Urinary bladder (tissue), 4 donors: ENCODE measurements around the gene ZNF740. TPM values are rescaled to one million over a fixed set of nuclear protein-coding genes. Genes with fewer than 3 reads are reported as not detected.

Experiments used
- DNase-seq: peaks from one replicate; pipeline ENCODE4 v3.0.0-alpha.2; 2015; ENCODE audit errors: extremely low spot score
- H3K27ac ChIP-seq: one replicate; pipeline ENCODE4 v1.5.1; 2013; ENCODE audit warnings: low read depth, mild to moderate bottlenecking, moderate library complexity
- H3K36me3 ChIP-seq: one replicate; pipeline ENCODE4 v1.6.1; 2013; ENCODE audit warnings: mild to moderate bottlenecking, moderate library complexity; ENCODE audit not compliant: insufficient read depth
- H3K4me1 ChIP-seq: one replicate; pipeline ENCODE4 v1.6.1; 2013; ENCODE audit warnings: mild to moderate bottlenecking, moderate library complexity; ENCODE audit not compliant: insufficient read depth
- H3K4me3 ChIP-seq: one replicate; pipeline ENCODE4 v1.5.1; 2013; ENCODE audit warnings: low read depth, low read length
- WGBS: extraction: QIAGEN DNeasy Blood & Tissue Kit; methylation state at CpG from one replicate; pipeline ENCODE4 v1.1.7; 2013; 5-methylcytosine and 5-hydroxymethylcytosine counted together
- polyA plus RNA-seq: library from polyadenylated mRNA; stranded (reverse); fragments of 200-250 nt; gene quantifications from one replicate; pipeline ENCODE4 v1.2.3, GENCODE V29; 2013
- total RNA-seq: library from RNA; depleted of rRNA; stranded (reverse); fragments of >200 nt; gene quantifications from one replicate; pipeline ENCODE4 v1.2.3, GENCODE V29; 2014
- donor health status: healthy with polysubstance abuse.
- donor health status: healthy.

Gene ZNF740, protein sequence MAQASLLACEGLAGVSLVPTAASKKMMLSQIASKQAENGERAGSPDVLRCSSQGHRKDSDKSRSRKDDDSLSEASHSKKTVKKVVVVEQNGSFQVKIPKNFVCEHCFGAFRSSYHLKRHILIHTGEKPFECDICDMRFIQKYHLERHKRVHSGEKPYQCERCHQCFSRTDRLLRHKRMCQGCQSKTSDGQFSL
- total RNA-seq = 22.9 TPM
- polyA plus RNA-seq = 13.5 TPM

DNA sequence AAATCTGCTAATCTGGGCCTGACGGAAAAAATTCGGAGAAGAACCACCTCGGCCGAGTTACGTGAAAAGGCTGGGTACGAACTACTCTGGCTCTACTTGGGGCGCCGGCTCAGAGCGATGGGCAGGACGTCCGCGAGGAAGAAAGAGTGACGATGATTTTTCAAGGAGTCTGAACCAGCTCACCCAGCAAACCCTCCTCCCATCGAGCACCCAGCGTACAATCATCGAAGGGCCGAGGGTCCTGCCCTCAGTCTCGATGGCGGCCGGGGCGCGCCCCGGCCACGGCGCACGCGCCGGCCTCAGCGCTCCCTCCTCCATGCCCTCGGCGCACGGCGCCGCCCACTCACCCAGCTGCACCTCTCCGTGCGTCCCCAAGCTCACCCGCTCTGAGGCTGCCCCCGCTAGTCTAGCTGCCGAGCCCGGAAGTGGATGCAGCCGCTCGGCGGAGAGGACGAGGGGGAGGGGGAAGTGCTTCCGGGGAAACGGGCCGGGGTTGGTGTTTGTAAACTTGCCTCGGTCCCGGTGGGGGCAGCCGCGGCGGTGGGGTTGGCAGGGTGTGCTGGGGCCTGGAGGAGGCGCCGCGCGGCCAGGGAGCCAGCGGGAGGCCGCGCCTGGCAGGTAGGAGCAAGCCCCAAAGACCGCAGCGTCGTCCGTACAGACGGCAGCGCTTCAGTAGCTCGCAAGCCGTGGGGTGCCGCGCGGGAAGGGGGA lies at the start of gene ZNF740, which contains the start of gene CSAD:
ZNF740 (plus strand) TSS at position 503 of the 711 bp plus-strand sequence. CDS start 1,262 bp downstream, outside the sequence.
CSAD (minus strand) TSS at position 706 of the 711 bp plus-strand sequence. CDS start 7,455 bp downstream, outside the sequence.
- H3K36me3 ChIP-seq = no peaks in the 10 kb centered on the region
- DNase-seq = peak; percentile 94
- WGBS = under 1% methylated on average over 70 of the region's 70 CpGs
- no peaks in the 10 kb centered on the region for H3K4me1 ChIP-seq
- H3K4me3 ChIP-seq = peak within 1 kb of the TSS; percentile 66
- peak within 1 kb of the TSS; percentile 93 for H3K27ac ChIP-seq

DNA sequence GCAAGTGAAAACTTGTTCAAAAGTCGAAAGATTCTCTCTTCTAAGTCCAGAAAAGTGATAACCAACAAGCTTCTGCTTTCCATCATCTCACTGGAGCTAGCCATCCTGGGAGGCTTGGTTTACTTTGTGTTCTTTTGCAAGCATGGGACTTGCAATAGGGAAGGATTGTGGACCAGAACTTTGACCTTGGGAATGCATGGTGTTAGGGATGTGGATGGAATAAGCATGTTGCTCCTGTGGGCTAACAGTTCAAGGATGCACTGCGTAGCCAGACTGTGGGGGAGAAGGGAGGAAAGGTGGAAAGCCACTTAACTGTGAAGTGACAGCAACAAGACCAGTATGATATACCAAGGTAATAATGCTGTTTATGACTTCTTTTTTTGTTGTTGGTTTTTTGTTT lies 48.7 kb upstream of the ZNF740 start:
- no peak for DNase-seq
- 84% methylated on average over 2 of the region's 2 CpGs for WGBS
- no peaks in the 10 kb centered on the region for H3K4me1 ChIP-seq

DNA sequence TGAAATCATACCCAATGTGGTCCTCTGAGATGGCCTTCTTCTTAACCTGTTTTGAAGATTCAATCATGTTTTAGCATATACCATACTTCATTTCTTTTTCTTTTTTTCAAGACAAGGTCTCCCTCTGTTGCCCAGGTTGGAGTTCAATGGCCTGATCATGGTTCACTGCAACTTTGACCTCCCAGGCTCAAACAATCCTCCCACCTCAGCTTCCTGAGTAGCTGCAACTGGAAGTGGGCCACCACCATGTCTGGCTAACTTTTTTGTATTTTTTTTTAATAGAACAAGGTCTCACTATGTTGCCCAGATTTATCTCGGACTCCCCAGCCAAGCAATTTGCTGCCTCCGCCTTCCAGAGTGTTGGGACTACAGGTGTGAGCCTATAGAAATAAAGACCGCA lies 46.8 kb upstream of the ZNF740 start:
- DNase-seq = no peak
- no peak overlapping the region for H3K4me3 ChIP-seq
- WGBS = 93% methylated on average over 3 of the region's 3 CpGs

More for the DNA sequence above, 48.7 kb upstream of the ZNF740 start:
- Histone ChIP-seq H3K36me3 (no peaks in the 10 kb centered on the region), H3K4me3 (no peak overlapping the region), H3K27ac (no peak overlapping the region)

DNA sequence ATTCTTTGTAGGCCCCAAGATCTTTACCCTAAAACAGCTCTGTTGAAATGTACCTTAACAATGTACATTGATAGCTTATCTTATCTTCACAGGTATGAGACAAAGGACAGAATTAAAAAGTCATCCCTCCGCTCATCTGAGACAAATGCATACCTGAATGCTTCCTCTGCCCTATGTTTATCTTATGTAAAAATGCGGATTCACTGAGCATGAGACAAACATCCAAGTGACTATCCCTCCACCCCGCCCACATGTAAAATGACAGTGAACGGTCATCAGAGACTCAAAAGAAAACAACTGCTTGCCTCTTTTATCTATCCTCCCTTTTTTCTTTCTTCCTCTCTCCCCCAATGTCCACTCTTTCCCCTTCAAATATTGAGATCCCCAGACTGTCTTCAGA lies 37.2 kb upstream of the ZNF740 start:
- no peak overlapping the region for H3K27ac ChIP-seq
- no peaks in the 10 kb centered on the region for H3K36me3 ChIP-seq
- H3K4me1 ChIP-seq = no peaks in the 10 kb centered on the region
- no peak overlapping the region for H3K4me3 ChIP-seq
- DNase-seq = no peak
- WGBS = 66% methylated on average over 4 of the region's 4 CpGs

More for the DNA sequence above, 46.8 kb upstream of the ZNF740 start:
- no peak overlapping the region for H3K27ac ChIP-seq
- H3K4me1 ChIP-seq = no peaks in the 10 kb centered on the region
- H3K36me3 ChIP-seq = no peaks in the 10 kb centered on the region

DNA sequence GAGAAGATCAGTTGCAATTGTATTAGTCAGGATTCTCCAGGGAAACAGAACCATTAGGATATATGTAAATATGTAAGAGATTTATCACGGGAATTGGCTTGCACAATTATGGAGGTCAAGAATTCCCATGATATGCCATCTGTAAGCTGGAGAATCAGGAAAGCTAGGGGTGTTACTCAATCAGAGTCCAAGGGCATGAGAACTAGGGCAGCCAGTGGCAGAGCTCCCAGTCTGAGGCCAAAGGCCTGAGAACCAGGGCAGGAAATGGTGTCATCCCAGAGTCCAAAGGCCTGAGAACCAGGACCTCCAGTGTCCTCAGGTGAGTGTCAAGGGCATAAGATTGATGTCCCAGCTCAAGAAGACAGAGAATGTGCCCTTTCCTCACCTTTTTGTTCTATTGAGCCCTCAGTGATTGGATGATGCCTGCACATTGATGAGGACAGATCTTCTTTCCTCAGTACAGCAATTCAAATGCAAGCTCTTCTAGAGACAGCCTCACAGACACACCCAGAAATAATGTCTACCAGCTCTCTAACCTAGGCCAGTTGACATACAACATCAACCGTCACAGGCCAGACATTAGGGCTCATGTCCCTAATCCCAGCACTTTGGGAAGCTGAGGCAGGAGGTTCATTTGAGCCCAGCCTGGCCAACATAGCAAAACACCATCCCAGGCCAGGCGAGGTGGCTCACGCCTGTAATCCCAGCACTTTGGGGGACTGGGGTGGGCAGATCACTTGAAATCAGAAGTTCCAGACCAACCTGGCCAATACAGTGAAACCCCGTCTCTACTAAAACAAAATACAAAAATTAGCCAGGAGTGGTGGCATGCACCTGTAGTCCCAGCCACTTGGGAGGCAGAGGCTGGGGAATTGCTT lies 34.9 kb upstream of the ZNF740 start:
- 90% methylated on average over 5 of the region's 5 CpGs for WGBS
- DNase-seq = no peak
- H3K27ac ChIP-seq = no peak overlapping the region

DNA sequence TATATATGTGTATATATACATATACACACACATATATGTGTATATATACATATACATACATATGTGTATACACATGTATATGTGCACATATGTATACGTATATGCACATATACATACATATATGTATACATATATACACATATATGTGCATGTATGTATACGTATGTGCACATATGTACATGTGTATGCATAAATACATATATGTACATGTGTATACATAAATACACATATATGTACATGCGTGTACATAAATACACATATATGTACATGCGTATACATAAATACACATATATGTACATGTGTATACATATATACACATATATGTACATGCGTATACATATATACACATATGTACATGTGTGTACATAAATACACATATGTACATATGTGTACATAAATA lies 33.3 kb upstream of the ZNF740 start:
- no peaks in the 10 kb centered on the region for H3K36me3 ChIP-seq
- WGBS = 91% methylated on average over 5 of the region's 5 CpGs
- H3K4me1 ChIP-seq = no peaks in the 10 kb centered on the region
- H3K27ac ChIP-seq = no peak overlapping the region
- H3K4me3 ChIP-seq = no peak overlapping the region
- DNase-seq = no peak

More for the DNA sequence above, 34.9 kb upstream of the ZNF740 start:
- Histone ChIP-seq H3K36me3 (no peaks in the 10 kb centered on the region), H3K4me3 (no peak overlapping the region), H3K4me1 (no peaks in the 10 kb centered on the region)

DNA sequence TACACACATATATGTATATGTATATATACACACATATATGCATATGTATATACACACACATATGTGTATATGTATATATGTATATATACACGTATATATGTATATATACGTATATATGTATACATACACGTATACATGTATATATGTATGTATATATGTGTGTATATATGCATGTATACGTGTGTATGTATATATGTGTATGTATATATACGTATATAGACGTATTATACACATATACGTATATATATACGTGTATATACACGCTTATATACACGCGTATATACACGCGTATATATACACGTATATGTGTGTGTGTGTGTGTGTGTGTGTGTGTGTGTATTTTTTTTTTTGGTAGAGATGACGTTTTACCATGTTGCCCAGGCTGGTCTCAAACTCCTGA lies 32.9 kb upstream of the ZNF740 start:
- Histone ChIP-seq H3K4me1 (no peaks in the 10 kb centered on the region), H3K36me3 (no peaks in the 10 kb centered on the region), H3K4me3 (no peak overlapping the region), H3K27ac (no peak overlapping the region)
- DNase-seq = no peak
- 92% methylated on average over 15 of the region's 15 CpGs for WGBS

DNA sequence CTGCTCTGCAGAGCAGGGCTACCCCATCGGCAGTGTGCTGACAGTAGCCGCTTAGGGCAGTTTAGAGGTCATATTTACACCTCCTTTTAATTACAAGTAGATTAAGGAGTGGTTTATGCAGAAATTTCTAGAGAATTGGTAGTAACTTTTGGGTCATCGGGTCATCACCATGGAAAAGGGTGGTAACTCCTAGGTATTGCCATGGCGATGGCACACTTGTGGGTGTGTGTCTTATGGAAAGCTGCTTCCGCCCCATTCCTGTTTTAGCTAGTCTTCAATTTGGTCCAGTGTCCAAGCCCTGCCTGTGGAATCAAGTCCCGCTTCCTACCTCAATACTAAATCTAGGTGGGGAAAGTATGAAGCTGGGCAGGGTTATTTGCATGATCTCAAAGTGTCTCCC lies 29.5 kb upstream of the ZNF740 start:
- WGBS = 85% methylated on average over 6 of the region's 6 CpGs
- no peak for DNase-seq
- Histone ChIP-seq H3K27ac (no peak overlapping the region), H3K36me3 (no peaks in the 10 kb centered on the region), H3K4me1 (no peaks in the 10 kb centered on the region), H3K4me3 (no peak overlapping the region)

DNA sequence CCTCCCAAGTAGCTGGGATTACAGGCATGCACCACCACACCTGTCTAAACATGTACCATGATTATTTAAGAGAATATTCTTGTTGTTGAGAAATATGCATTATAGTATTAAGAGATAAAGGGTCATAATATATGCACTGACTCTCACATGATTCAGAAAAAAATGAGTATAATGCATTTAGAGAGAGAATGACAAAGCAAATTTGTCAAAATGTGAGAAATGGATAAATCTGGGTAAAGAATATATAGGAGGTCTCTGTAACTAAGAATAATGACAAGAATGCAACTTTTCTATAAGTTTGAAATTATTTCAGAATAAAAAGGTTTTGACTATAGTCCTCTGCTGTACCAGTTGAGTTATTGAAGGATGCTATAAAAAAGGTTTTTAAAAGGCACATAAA lies 28.1 kb upstream of the ZNF740 start:
- H3K4me1 ChIP-seq = no peaks in the 10 kb centered on the region
- H3K27ac ChIP-seq = no peak overlapping the region
- H3K36me3 ChIP-seq = no peaks in the 10 kb centered on the region
- no peak for DNase-seq
- no peak overlapping the region for H3K4me3 ChIP-seq

DNA sequence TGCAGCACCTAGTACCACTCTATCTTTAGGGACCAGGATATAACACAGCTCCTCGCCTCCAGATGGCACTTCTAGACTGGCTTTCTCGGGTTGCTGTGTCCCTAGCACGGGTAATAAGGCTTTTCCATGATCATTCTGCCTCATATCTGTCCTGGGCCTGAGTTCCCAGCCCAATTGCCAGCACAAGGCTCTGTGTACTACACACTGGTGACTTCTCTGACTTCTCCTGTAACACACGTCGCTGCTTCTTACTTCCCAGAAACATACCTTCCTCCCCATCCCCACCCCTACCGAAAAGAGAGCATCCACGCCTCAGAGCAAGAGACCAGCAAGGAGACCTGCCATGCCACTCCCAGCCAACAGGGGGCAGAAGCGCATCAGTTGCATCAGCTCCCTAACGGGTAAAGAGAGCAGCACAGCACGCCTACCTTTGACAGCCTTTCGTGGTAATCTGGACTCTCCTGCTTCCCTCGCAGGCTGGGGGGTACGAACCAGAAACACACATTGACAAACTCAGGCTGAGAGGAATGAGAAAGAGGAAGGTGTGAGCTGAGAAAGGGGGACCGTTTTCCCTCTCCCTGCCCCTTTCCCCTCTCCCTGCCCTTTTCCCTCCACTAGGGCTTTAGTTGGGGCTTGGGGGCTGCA lies 21.2 kb upstream of the ZNF740 start:
- H3K36me3 ChIP-seq = no peaks in the 10 kb centered on the region
- H3K4me1 ChIP-seq = no peaks in the 10 kb centered on the region
- 11% methylated on average over 14 of the region's 14 CpGs for WGBS
- no peak overlapping the region for H3K4me3 ChIP-seq
- DNase-seq = no peak
- no peak overlapping the region for H3K27ac ChIP-seq

DNA sequence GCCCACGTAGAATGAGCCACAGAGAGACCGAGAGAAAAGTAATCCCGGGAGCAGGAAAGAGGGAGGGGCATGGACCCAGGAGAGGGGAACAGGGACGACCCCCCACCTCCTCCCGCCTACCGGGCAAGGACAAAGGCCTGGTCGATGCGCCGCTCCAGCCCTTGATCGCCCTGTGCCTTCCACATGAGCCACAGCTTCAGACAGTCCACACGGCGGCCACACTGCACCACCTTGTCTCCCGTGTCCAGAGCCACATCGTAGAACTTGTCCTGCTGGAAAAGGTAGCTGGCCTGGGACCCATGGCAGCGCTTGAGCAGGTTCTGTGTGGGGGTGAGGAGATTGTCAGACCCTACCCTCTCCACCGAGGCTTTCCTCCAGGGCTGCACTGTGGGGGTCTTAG lies 20.5 kb upstream of the ZNF740 start:
- Histone ChIP-seq H3K4me3 (no peak overlapping the region), H3K27ac (no peak overlapping the region), H3K36me3 (no peaks in the 10 kb centered on the region), H3K4me1 (no peaks in the 10 kb centered on the region)
- DNase-seq = no peak
- WGBS = 85% methylated on average over 16 of the region's 16 CpGs

DNA sequence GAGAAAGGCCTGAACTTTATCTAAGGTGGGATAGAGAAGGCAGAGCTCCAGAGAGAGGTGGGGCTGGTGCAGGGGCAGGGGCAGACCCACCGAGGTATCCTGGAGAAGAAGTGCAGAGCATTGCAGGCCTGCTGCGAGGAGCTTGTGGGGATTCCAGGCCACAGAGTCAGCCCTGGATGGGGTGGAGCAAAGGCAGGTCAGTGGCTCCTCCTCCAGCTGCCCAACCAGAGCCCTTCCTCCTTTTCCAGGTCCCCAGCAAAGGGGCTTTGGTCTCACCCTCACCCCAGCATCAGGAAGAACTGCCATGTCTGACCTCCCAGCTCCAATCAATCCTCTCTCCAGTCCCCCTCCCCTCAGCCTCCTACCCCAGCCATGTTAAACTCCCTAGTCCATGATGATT lies 19.8 kb upstream of the ZNF740 start:
- no peaks in the 10 kb centered on the region for H3K4me1 ChIP-seq
- 83% methylated on average over 2 of the region's 2 CpGs for WGBS
- H3K27ac ChIP-seq = no peak overlapping the region
- H3K4me3 ChIP-seq = no peak overlapping the region
- H3K36me3 ChIP-seq = no peaks in the 10 kb centered on the region
- DNase-seq = no peak

DNA sequence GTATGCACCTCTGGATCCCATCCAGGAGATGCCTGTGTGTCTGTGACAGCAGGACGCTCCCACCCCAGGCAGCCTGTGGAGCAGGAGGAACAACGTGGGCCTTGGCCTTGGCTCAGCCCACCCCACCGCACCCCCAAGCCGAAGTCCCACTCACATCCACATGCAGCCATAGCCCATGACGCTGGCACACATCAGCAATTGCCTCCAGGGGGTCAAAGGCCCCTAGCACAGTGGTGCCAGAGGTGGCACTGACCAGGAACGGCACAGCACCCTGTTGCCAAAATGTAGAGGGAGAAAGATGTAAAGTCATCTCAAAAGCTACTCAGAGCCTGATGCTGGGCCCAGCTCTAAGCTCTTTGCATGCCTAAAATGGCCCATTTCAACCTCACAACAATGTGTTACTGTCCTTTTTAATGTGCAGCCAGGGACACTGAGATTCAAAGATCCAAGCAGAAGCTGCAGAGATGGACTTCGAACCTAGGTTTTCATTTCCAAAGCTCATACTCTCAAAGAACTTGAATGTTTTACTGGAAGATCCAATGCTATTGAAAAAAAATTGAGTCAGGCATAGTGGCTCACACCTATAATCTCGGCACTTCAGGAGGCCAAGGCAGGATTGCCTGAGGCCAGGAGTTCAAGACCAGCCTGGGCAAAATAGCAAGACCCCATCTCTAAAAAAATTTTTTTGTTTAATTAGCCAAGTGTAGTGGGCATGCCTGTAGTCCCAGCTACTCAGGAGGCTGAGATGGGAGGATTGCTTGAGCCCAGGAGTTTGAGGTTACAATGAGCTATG lies 19.2 kb upstream of the ZNF740 start:
- Histone ChIP-seq H3K27ac (no peak overlapping the region), H3K36me3 (no peaks in the 10 kb centered on the region), H3K4me3 (no peak overlapping the region), H3K4me1 (no peaks in the 10 kb centered on the region)
- WGBS = 91% methylated on average over 8 of the region's 8 CpGs
- no peak for DNase-seq
